ENCODE data around the gene SEC31A. TPM values are rescaled to one million over a fixed set of nuclear protein-coding genes. Genes with fewer than 3 reads are reported as not detected.
"Not testable (repeated sequence)": the region's sequence is repeated elsewhere in the genome, so short reads cannot be mapped to it uniquely, and the experiment has no call there.

SEC31A gene
- total and polyA plus RNA-seq, 2 donors (not counting 1 experiment from before 2014, with no cell fraction given): 52.7 to 134 TPM

- Mint-ChIP-seq H3K27ac (no peak overlapping the region), H3K4me3 (no peak overlapping the region), H3K27me3 (no peaks in the 10 kb centered on the region), H3K9me3 (ENCODE audit: insufficient read depth) (no peaks in the 10 kb centered on the region), H3K4me1 (no peaks in the 10 kb centered on the region)
- ChIA-PET CTCF (no interaction called here), POLR2A (no interaction called here)
- intact Hi-C loops (cut with micrococcal nuclease): no loop called here
- TF ChIP-seq CTCF (IDR thresholded peaks at IDR 0.05) (no peak), EZH2 (IDR thresholded peaks at IDR 0.05; ENCODE audit: borderline replicate concordance, insufficient read depth, low read depth, low read length, poor library complexity, severe bottlenecking) (no peak)
- no peak overlapping the region for H3K4me2 ChIP-seq (replicated peaks; ENCODE audit: low read depth, low read length, poor library complexity, severe bottlenecking)
- H3K4me3 ChIP-seq (ENCODE audit: control extremely low read depth in 1 of 5, extremely low read depth in 1 of 5, insufficient read depth in 1 of 5, low read depth in 2 of 5, low read length in 4 of 5): no peak overlapping the region
- H2AFZ ChIP-seq (ENCODE audit: insufficient read depth, low read depth, low read length, poor library complexity, severe bottlenecking): no peak overlapping the region
- WGBS (ENCODE audit: insufficient coverage): no CpG with 5 or more reads among the region's 2 CpGs
- H3K36me3 ChIP-seq (replicated peaks in 1 of 2; ENCODE audit: control extremely low read depth in 1 of 2, control insufficient read depth in 1 of 2, extremely low read depth in 1 of 2, insufficient read depth in 2 of 2, low read length in 1 of 2): peaks cover 0 to 52% of the 10 kb centered on the region in 2 experiments
- H3K9ac ChIP-seq (ENCODE audit: low read length): no peak overlapping the region
- ATAC-seq (ENCODE audit: low read depth): no peak
- no peak overlapping the region for H3K27ac ChIP-seq (ENCODE audit: low read length in 2 of 2)
- no peaks in the 10 kb centered on the region for H3K4me1 ChIP-seq (ENCODE audit: control insufficient read depth in 2 of 2, insufficient read depth in 2 of 2, low read length in 2 of 2)
- no peaks in the 10 kb centered on the region for H3K27me3 ChIP-seq (replicated peaks in 1 of 4; ENCODE audit: control extremely low read depth in 1 of 4, control insufficient read depth in 3 of 4, insufficient read depth in 4 of 4, low read length in 3 of 4)
- DNase-seq: no peak
- H3K79me2 ChIP-seq (ENCODE audit: control insufficient read depth, insufficient read depth, low read length): no peaks in the 10 kb centered on the region
- H4K20me1 ChIP-seq (ENCODE audit: control insufficient read depth, insufficient read depth, low read length, poor library complexity, severe bottlenecking): no peaks in the 10 kb centered on the region
- H3K9me3 ChIP-seq (ENCODE audit: control extremely low read depth in 1 of 3, control insufficient read depth in 2 of 3, insufficient read depth in 1 of 3, low read length in 2 of 3): peaks cover 0 to 4% (median 0%) of the 10 kb centered on the region in 3 donors
Observed at GRCh38 chr4:82820689-82821088, 70.3 kb downstream of the SEC31A start.

DNA sequence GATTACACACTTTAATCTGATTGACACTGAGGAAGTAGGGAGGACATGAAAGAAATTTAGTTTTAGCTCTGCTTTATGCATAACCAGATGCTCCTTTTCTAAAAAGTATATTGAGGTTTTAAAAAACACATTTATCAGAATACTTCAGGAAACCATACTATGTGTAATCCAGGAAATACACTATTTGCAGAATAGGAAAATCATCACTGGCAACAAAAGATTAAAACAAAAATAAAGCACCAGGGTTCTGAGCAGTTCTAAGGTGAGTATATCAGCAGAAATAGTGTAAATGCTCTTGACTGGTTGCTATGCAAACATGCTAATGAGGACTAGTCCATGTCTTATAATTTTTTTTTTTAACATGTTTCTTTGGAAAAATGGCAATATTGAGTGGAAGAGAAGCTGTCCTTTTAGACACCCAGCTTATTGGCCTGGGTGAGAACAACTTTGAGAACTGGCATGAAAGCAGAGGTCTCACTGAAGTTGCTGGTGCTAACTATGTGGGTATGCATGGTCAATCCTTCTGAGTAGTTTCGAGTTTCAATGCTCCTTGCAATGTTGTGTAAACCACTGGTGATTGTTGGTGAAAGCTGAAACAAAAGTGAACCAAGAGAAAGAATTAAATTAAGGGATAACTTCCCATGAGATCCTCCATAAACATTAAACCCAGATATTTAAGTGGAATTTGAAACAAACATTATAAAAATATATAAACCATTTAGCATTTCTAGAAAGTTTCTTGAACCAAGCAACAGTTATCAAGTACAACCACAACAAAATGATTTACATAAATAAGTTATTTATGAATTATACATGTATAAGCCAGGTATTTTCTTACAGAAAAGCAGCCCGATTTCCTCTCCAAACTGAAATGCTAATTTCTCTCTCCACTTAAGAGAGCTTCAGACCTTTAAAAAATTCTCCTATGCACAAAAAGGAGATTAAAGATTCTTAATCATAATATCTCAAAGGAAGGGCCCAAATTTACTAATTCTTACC is 72.0 kb downstream of the SEC31A start:
- no CpG with 5 or more reads among the region's 2 CpGs for WGBS (ENCODE audit: insufficient coverage)
- H3K27me3 Mint-ChIP-seq: no peaks in the 10 kb centered on the region
- H3K9me3 Mint-ChIP-seq (ENCODE audit: insufficient read depth): no peaks in the 10 kb centered on the region
- Histone ChIP-seq H3K9ac (ENCODE audit: low read length) (no peak overlapping the region), H3K4me2 (replicated peaks; ENCODE audit: low read depth, low read length, poor library complexity, severe bottlenecking) (no peak overlapping the region), H3K4me3 (ENCODE audit: control extremely low read depth in 1 of 5, extremely low read depth in 1 of 5, insufficient read depth in 1 of 5, low read depth in 2 of 5, low read length in 4 of 5) (no peak overlapping the region), H3K36me3 (replicated peaks in 1 of 2; ENCODE audit: control extremely low read depth in 1 of 2, control insufficient read depth in 1 of 2, extremely low read depth in 1 of 2, insufficient read depth in 2 of 2, low read length in 1 of 2) (peaks cover 0 to 36% of the 10 kb centered on the region in 2 experiments), H3K9me3 (ENCODE audit: control extremely low read depth in 1 of 3, control insufficient read depth in 2 of 3, insufficient read depth in 1 of 3, low read length in 2 of 3) (peaks cover 0 to 4% (median 0%) of the 10 kb centered on the region in 3 donors), H3K27ac (ENCODE audit: low read length in 2 of 2) (no peak overlapping the region), H2AFZ (ENCODE audit: insufficient read depth, low read depth, low read length, poor library complexity, severe bottlenecking) (no peak overlapping the region), H3K4me1 (ENCODE audit: control insufficient read depth in 2 of 2, insufficient read depth in 2 of 2, low read length in 2 of 2) (no peaks in the 10 kb centered on the region), H4K20me1 (ENCODE audit: control insufficient read depth, insufficient read depth, low read length, poor library complexity, severe bottlenecking) (no peaks in the 10 kb centered on the region), H3K27me3 (replicated peaks in 1 of 4; ENCODE audit: control extremely low read depth in 1 of 4, control insufficient read depth in 3 of 4, insufficient read depth in 4 of 4, low read length in 3 of 4) (no peaks in the 10 kb centered on the region), H3K79me2 (ENCODE audit: control insufficient read depth, insufficient read depth, low read length) (no peaks in the 10 kb centered on the region)
- no peak for DNase-seq
- no peak for ATAC-seq (ENCODE audit: low read depth)
- intact Hi-C loops (cut with micrococcal nuclease): no loop called here
- no peak overlapping the region for H3K4me3 Mint-ChIP-seq
- no peak overlapping the region for H3K27ac Mint-ChIP-seq
- ChIA-PET POLR2A (no interaction called here), CTCF (no interaction called here)
- H3K4me1 Mint-ChIP-seq: no peaks in the 10 kb centered on the region
- TF ChIP-seq CTCF (IDR thresholded peaks at IDR 0.05) (no peak), EZH2 (IDR thresholded peaks at IDR 0.05; ENCODE audit: borderline replicate concordance, insufficient read depth, low read depth, low read length, poor library complexity, severe bottlenecking) (no peak)

GRCh38 chr4:82816874-82817273 is 74.1 kb downstream of the SEC31A start:
- H3K4me2 ChIP-seq (replicated peaks; ENCODE audit: low read depth, low read length, poor library complexity, severe bottlenecking); H3K9me3 ChIP-seq (ENCODE audit: control extremely low read depth in 1 of 3, control insufficient read depth in 2 of 3, insufficient read depth in 1 of 3, low read length in 2 of 3); H3K4me3 ChIP-seq (ENCODE audit: control extremely low read depth in 1 of 5, extremely low read depth in 1 of 5, insufficient read depth in 1 of 5, low read depth in 2 of 5, low read length in 4 of 5); H2AFZ ChIP-seq (ENCODE audit: insufficient read depth, low read depth, low read length, poor library complexity, severe bottlenecking); POLR2A ChIA-PET; H3K27ac Mint-ChIP-seq; H3K27ac ChIP-seq (ENCODE audit: low read length in 2 of 2); H4K20me1 ChIP-seq (ENCODE audit: control insufficient read depth, insufficient read depth, low read length, poor library complexity, severe bottlenecking); H3K27me3 Mint-ChIP-seq; DNase-seq; H3K4me1 ChIP-seq (ENCODE audit: control insufficient read depth in 2 of 2, insufficient read depth in 2 of 2, low read length in 2 of 2); ATAC-seq (ENCODE audit: low read depth); intact Hi-C loops (cut with micrococcal nuclease); H3K9me3 Mint-ChIP-seq (ENCODE audit: insufficient read depth); H3K27me3 ChIP-seq (replicated peaks in 1 of 4; ENCODE audit: control extremely low read depth in 1 of 4, control insufficient read depth in 3 of 4, insufficient read depth in 4 of 4, low read length in 3 of 4); CTCF ChIA-PET; H3K79me2 ChIP-seq (ENCODE audit: control insufficient read depth, insufficient read depth, low read length); H3K9ac ChIP-seq (ENCODE audit: low read length); H3K4me3 Mint-ChIP-seq; H3K4me1 Mint-ChIP-seq: not testable (repeated sequence)
- H3K36me3 ChIP-seq (replicated peaks in 1 of 2; ENCODE audit: control extremely low read depth in 1 of 2, control insufficient read depth in 1 of 2, extremely low read depth in 1 of 2, insufficient read depth in 2 of 2, low read length in 1 of 2): peaks cover 1 to 17% of the 10 kb centered on the region in 2 experiments
- 100% methylated on average over 4 of the region's 6 CpGs for WGBS (ENCODE audit: insufficient coverage)

Data from B cell (primary cell).